WERI-Rb-1 (cell line): ENCODE data around the gene DGKQ.

Experiments
- DNase-seq: peaks from one replicate; pipeline ENCODE4 v3.0.0-alpha.2; 2020
- H3K27ac ChIP-seq: fragments of 250-450 bp; sonication (Bioruptor Pico); 2 replicates; pipeline ENCODE4 v1.5.1; 2020; ENCODE audit warnings: mild to moderate bottlenecking, moderate library complexity
- H3K27me3 ChIP-seq: fragments of 250-450 bp; sonication (Bioruptor Pico); 2 replicates; pipeline ENCODE4 v1.5.1; 2021; ENCODE audit warnings: mild to moderate bottlenecking, low read depth, moderate library complexity; ENCODE audit not compliant: insufficient read depth, severe bottlenecking
- H3K36me3 ChIP-seq: fragments of 250-450 bp; sonication (Bioruptor Pico); 2 replicates; pipeline ENCODE4 v1.5.1; 2020; ENCODE audit warnings: mild to moderate bottlenecking, moderate library complexity
- H3K4me3 ChIP-seq: 2 replicates; pipeline ENCODE4 v1.5.1; 2011; ENCODE audit warnings: low read depth, mild to moderate bottlenecking, control low read depth, low read length
- H3K9me3 ChIP-seq: fragments of 250-450 bp; sonication (Bioruptor Pico); 2 replicates; pipeline ENCODE4 v1.5.1; 2021; ENCODE audit warnings: mild to moderate bottlenecking, moderate library complexity; ENCODE audit not compliant: severe bottlenecking
- CTCF ChIP-seq: IDR thresholded peaks from 2 replicates; pipeline ENCODE4 v1.5.1; 2011; ENCODE audit warnings: low read depth, mild to moderate bottlenecking, control low read depth, inconsistent platforms, low read length

DGKQ gene

DNA sequence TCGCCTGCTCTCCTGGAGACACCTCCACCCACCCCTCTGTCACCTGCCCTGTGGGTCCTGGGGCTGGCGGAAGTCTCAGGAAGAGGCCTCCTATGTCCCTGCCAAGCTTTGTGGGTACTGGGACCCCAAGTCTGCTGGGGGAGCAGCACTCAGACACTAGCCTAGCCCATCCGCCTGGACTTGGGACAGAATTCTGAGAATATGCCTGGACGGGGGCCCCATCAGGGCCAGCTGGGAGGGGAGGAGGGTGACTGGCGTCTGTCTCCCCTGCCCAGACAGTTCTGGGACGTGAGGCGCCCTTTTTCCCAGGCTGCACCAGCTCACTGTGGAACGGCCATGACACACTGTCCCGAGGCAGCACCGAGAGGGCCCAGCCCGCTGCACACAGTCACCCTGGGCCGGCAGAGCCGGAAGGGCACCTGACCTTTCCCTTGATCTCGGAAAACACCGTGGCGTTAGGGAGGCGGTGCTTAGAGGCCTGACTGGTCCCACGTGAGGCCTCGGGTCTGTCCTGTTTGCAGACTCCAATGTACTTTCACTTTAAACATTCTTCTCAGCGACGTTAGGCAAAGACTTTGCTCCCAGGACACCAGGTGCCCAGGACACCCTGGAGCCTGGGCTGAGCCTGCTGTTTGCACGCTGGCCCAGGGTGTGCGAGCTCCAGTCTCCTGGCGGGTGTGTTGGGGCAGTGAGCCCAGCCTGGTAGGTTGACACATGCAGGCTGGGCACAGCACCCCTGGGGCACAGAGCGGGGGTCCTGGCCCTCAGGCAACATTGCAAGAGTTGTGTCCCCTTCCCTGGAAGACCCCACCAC lies 19.1 kb upstream of the DGKQ start:
- no peak for TF ChIP-seq CTCF
- Histone ChIP-seq H3K4me3 (no peak overlapping the region), H3K9me3 (no peaks in the 10 kb centered on the region), H3K27me3 (no peaks in the 10 kb centered on the region), H3K27ac (peak overlapping the region; percentile 77), H3K36me3 (peaks cover 14% of the 10 kb centered on the region)
- no peak for DNase-seq

DNA sequence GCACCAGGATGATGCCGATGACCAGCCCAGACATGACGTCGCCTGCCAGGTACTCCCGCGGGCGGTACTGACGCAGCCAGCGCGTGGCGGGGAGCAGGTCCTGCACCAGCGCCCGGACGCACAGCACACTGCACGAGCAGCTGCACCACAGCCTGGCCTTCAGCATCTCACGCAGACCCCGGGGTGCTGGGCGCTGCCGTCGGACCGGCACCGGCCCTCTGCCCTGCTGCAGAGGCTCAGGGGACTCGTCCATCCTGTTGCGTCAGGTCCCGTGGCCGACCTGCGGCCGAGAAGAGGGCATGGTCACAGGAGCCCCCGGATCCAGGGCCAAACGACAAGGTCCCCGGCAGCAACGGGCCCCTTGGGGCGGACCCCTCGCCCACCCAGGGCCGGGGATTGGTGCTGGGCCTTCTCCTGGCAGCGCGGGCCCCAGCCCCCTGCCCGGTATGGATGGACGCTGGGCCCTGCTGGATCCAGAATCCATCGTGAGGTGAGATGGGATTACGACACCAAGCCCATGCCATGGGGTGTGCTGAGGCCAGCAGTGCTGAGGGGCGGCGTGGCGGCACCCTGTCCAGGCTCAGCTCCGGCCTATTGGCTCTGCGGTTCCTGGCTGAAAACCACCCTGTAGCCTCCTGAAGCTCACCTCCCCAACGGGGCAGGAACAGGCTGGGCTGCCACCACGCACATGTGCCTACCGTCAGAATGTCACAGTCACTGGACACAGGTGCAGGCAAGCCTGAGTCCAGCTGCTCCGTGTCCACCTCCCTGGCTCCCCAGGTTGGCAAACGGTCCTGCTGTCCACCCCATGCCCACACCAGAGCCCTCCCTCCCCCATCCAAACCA lies 18.3 kb upstream of the DGKQ start:
- no peak for DNase-seq
- Histone ChIP-seq H3K4me3 (no peak overlapping the region), H3K27me3 (no peaks in the 10 kb centered on the region), H3K27ac (no peak overlapping the region), H3K36me3 (peaks cover 14% of the 10 kb centered on the region), H3K9me3 (no peaks in the 10 kb centered on the region)
- TF ChIP-seq CTCF: no peak

DNA sequence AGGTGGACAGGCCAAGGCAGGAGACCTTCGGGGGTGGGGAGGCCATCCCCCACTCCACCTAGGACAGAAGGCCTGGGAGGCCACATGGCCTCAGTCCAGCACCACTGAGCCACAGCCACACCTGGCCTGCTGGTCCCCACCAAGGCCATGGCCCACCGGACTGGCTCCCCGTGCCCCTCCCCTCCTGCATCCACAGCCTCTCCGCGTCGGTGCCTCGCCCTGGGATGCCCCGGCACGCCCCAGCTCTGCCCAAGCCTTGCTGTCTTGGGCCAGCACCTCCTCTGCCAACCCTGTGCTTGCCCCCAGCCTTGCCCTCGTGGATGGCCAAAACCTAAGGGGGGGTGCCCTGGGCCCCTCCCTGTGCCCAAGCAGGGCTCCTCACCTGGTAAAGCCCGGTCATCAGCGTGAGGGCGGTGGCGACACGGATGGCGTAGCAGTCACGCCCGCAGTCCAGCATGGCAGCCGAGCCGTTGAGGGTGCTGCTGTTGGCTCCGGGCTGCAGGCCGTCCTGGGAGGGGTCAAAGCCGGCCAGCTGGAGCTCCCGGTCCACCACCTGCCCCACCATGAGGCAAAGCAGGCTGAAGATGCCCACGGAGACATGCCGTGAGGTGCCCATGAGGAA lies 17.5 kb upstream of the DGKQ start:
- TF ChIP-seq CTCF: no peak
- H3K27ac ChIP-seq: no peak overlapping the region
- DNase-seq: no peak

GRCh38 chr4:989722-990471 lies 16.5 kb upstream of the DGKQ start:
- no peak for DNase-seq
- no peak for TF ChIP-seq CTCF
- no peak overlapping the region for H3K27ac ChIP-seq
- H3K4me3 ChIP-seq: no peak overlapping the region
- peaks cover 14% of the 10 kb centered on the region for H3K36me3 ChIP-seq
- no peaks in the 10 kb centered on the region for H3K27me3 ChIP-seq
- no peaks in the 10 kb centered on the region for H3K9me3 ChIP-seq

More for the DNA sequence above, 17.5 kb upstream of the DGKQ start:
- Histone ChIP-seq H3K27me3 (no peaks in the 10 kb centered on the region), H3K9me3 (no peaks in the 10 kb centered on the region), H3K4me3 (no peak overlapping the region), H3K36me3 (peaks cover 14% of the 10 kb centered on the region)
